SU-DHL-6 (cell line): ENCODE results near the gene PPARD.

ENCODE experiments used
- H2AFZ ChIP-seq: fragments of 200-600 bp; sonication (generic); 2 replicates; pipeline ENCODE4 v1.6.1; 2014; ENCODE audit warnings: low read depth, mild to moderate bottlenecking, moderate library complexity, mixed read lengths, antibody characterized with exemption, low read length; ENCODE audit not compliant: severe bottlenecking
- H3F3A ChIP-seq: fragments of 200-600 bp; shearing (Covaris generic); 2 replicates; pipeline ENCODE4 v1.6.0; 2016; ENCODE audit warnings: antibody characterized with exemption, mild to moderate bottlenecking; ENCODE audit not compliant: insufficient read depth
- H3K27ac ChIP-seq: fragments of 200-600 bp; sonication (generic); 2 replicates; pipeline ENCODE4 v1.5.1; 2016; ENCODE audit warnings: low read depth, mild to moderate bottlenecking, low read length, moderate library complexity, mixed read lengths
- H3K27me3 ChIP-seq: fragments of 200-600 bp; sonication (generic), shearing (Covaris generic); 2 replicates; pipeline ENCODE4 v1.6.0; 2014; ENCODE audit warnings: mild to moderate bottlenecking, low read length
- H3K36me3 ChIP-seq: fragments of 200-600 bp; sonication (generic); 2 replicates; pipeline ENCODE4 v1.6.1; 2014; ENCODE audit warnings: mild to moderate bottlenecking, low read length, mixed read lengths
- H3K4me2 ChIP-seq: fragments of 300-600, 200-600 bp; shearing (Covaris generic), sonication (generic); 2 replicates; pipeline ENCODE4 v1.6.0; 2014; ENCODE audit warnings: low read length, low read depth, mild to moderate bottlenecking; ENCODE audit not compliant: poor library complexity, severe bottlenecking
- H3K4me3 ChIP-seq: fragments of 200-600 bp; sonication (generic); 2 replicates; pipeline ENCODE4 v1.5.1; 2014; ENCODE audit warnings: antibody characterized with exemption, low read length, mild to moderate bottlenecking, mixed read lengths; ENCODE audit not compliant: insufficient read depth, poor library complexity, severe bottlenecking
- H3K79me2 ChIP-seq: fragments of 200-600 bp; sonication (generic); 2 replicates; pipeline ENCODE4 v1.6.1; 2014; ENCODE audit warnings: mild to moderate bottlenecking, low read length, moderate library complexity; ENCODE audit not compliant: insufficient read depth
- H3K9ac ChIP-seq: fragments of 200-600 bp; sonication (generic); 2 replicates; pipeline ENCODE4 v1.7.0; 2014; ENCODE audit warnings: mild to moderate bottlenecking, low read length
- H3K9me2 ChIP-seq: fragments of 200-600 bp; sonication (generic); replicated peaks from 2 replicates; pipeline ENCODE4 v1.6.1; 2014; ENCODE audit warnings: low read length; ENCODE audit not compliant: insufficient read depth
- H3K9me3 ChIP-seq: fragments of 200-600 bp; sonication (generic); 2 replicates; pipeline ENCODE4 v1.6.1; 2014; ENCODE audit warnings: low read length, mixed read lengths; ENCODE audit not compliant: insufficient read depth
- H4K20me1 ChIP-seq: fragments of 200-600 bp; sonication (generic); 2 replicates; pipeline ENCODE4 v1.6.1; 2014; ENCODE audit warnings: low read depth, mild to moderate bottlenecking, antibody characterized with exemption, low read length, moderate library complexity, mixed read lengths
- CTCF ChIP-seq: fragments of 200-600 bp; sonication (generic); IDR thresholded peaks from one replicate; pipeline ENCODE4 v1.5.1; 2017; ENCODE audit warnings: antibody characterized with exemption, mild to moderate bottlenecking, low read length, moderate library complexity; ENCODE audit not compliant: insufficient read depth, poor library complexity, severe bottlenecking
- EZH2phosphoT487 ChIP-seq: fragments of 200-600 bp; sonication (generic), shearing (Covaris generic); conservative IDR thresholded peaks from 2 replicates; pipeline ENCODE4 v1.6.1; 2018; ENCODE audit warnings: mild to moderate bottlenecking, antibody characterized with exemption, low read length, moderate library complexity, mixed read lengths

Gene PPARD

GRCh38 chr6:35453236-35453635, 110.9 kb downstream of the PPARD start:
- peak overlapping the region; percentile 62 for H3K4me3 ChIP-seq
- H3K4me2 ChIP-seq = peak overlapping the region; percentile 62
- no peaks in the 10 kb centered on the region for H3K27me3 ChIP-seq
- no peak overlapping the region for H3K27ac ChIP-seq
- H3F3A ChIP-seq = peaks cover 9% of the 10 kb centered on the region; the same call in 1 of the 2 replicates
- TF ChIP-seq CTCF (no peak), EZH2phosphoT487 (no peak)
- no peaks in the 10 kb centered on the region for H3K9me3 ChIP-seq
- H3K79me2 ChIP-seq = peaks cover 6% of the 10 kb centered on the region; the same call in 1 of the 2 replicates
- no peaks in the 10 kb centered on the region for H3K9me2 ChIP-seq
- H2AFZ ChIP-seq = peak overlapping the region; percentile 75
- no peaks in the 10 kb centered on the region for H3K36me3 ChIP-seq
- H4K20me1 ChIP-seq = 0 out of 2 replicates have a peak, but pooled peaks cover 7% of the 10 kb centered on the region
- H3K9ac ChIP-seq = peak overlapping the region; percentile 63

- Histone ChIP-seq H3K27ac (no peak overlapping the region), H3K27me3 (no peaks in the 10 kb centered on the region), H4K20me1 (0 out of 2 replicates have a peak, but pooled peaks cover 7% of the 10 kb centered on the region), H3K9me3 (no peaks in the 10 kb centered on the region), H3K9ac (no peak overlapping the region), H3F3A (peaks cover 9% of the 10 kb centered on the region; the same call in 1 of the 2 replicates), H3K36me3 (no peaks in the 10 kb centered on the region), H3K4me2 (no peak overlapping the region), H2AFZ (no peak overlapping the region), H3K4me3 (no peak overlapping the region), H3K9me2 (no peaks in the 10 kb centered on the region), H3K79me2 (peaks cover 6% of the 10 kb centered on the region; the same call in 1 of the 2 replicates)
- TF ChIP-seq CTCF = no peak
- no peak for TF ChIP-seq EZH2phosphoT487
These were observed 112.2 kb downstream of the PPARD start for GRCh38 chr6:35454391-35455110.

DNA sequence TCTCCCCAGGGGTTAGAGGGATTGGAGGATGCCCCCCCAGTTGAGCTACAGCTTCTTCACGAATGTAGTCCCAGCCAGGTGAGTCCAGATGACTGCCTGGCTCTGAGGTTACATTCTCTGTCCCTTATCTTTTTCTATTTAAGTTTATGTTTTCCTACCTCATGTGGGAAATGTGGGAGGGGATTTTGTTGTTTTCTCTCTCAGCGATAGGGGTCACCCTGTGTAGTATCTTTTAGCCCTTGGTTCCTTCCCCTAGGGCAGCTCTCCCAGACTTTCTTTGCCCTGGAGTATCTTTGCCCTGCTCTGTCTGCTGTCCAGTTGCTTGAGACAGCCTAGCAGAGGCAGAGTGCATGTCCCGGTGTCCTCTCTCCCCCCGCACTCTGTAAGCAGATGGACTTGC, 115.5 kb downstream of the PPARD start:
- no peak overlapping the region for H2AFZ ChIP-seq
- H3K9ac ChIP-seq = no peak overlapping the region
- H4K20me1 ChIP-seq = 0 out of 2 replicates have a peak, but pooled peaks cover 7% of the 10 kb centered on the region
- H3K4me2 ChIP-seq = no peak overlapping the region
- no peaks in the 10 kb centered on the region for H3K9me2 ChIP-seq
- TF ChIP-seq CTCF (no peak), EZH2phosphoT487 (no peak)
- H3K27ac ChIP-seq = no peak overlapping the region
- no peak overlapping the region for H3K4me3 ChIP-seq
- no peaks in the 10 kb centered on the region for H3K9me3 ChIP-seq
- H3K36me3 ChIP-seq = no peaks in the 10 kb centered on the region
- peaks cover 5% of the 10 kb centered on the region; the same call in 1 of the 2 replicates for H3F3A ChIP-seq
- peaks cover 5% of the 10 kb centered on the region; the same call in 1 of the 2 replicates for H3K79me2 ChIP-seq
- no peaks in the 10 kb centered on the region for H3K27me3 ChIP-seq
